B cell (primary cell): ENCODE data around the gene C17orf113.

Experiments
- CTCF ChIP-seq: fragments of 200-600 bp; IDR thresholded peaks from one replicate; pipeline ENCODE4 v1.8.0; 2022; ENCODE audit warnings: antibody characterized with exemption, mild to moderate bottlenecking
- EZH2 ChIP-seq: IDR thresholded peaks from 2 replicates; pipeline ENCODE4 v1.6.1; 2012; ENCODE audit warnings: borderline replicate concordance, low read depth, mild to moderate bottlenecking, moderate library complexity, low read length; ENCODE audit not compliant: insufficient read depth, poor library complexity, severe bottlenecking

- no peak for TF ChIP-seq CTCF
- no peak for TF ChIP-seq EZH2
Observed at GRCh38 chr17:42028791-42029127, 21.6 kb downstream of the C17orf113 start.
